Measurements from ENCODE around the gene BRD4.

BRD4 gene

GRCh38 chr19:15264061-15264932, 68.0 kb downstream of the BRD4 start:
- peak; percentile 85 for DNase-seq (ENCODE audit: low spot score)
- peak overlapping the region; percentile 58 to 89 for H3K27ac ChIP-seq
- TF ChIP-seq CTCF (IDR thresholded peaks at IDR 0.05): peak; percentile 84
- no peak overlapping the region for H3K4me3 ChIP-seq

GRCh38 chr19:15263361-15263985, 68.9 kb downstream of the BRD4 start:
- TF ChIP-seq CTCF (IDR thresholded peaks at IDR 0.05): no peak
- no peak for DNase-seq (ENCODE audit: low spot score)
- H3K27ac ChIP-seq: peak overlapping the region; percentile 58 to 89

GRCh38 chr19:15262011-15262410, 70.3 kb downstream of the BRD4 start:
- H3K27ac ChIP-seq: no peak overlapping the region
- no peak for DNase-seq (ENCODE audit: low spot score)
- H3K4me3 ChIP-seq: no peak overlapping the region
- TF ChIP-seq CTCF (IDR thresholded peaks at IDR 0.05): no peak

More at GRCh38 chr19:15263361-15263985, 68.9 kb downstream of the BRD4 start:
- no peak overlapping the region for H3K4me3 ChIP-seq

GRCh38 chr19:15260939-15261338, 71.4 kb downstream of the BRD4 start:
- no peak overlapping the region for H3K4me3 ChIP-seq
- no peak for TF ChIP-seq CTCF (IDR thresholded peaks at IDR 0.05)
- H3K27ac ChIP-seq: no peak overlapping the region
- no peak for DNase-seq (ENCODE audit: low spot score)

GRCh38 chr19:15259907-15260306, 72.4 kb downstream of the BRD4 start:
- DNase-seq (ENCODE audit: low spot score): no peak
- Histone ChIP-seq H3K4me3 (no peak overlapping the region), H3K27ac (peak overlapping the region in 1 of 2 donors; percentile 30)
- no peak for TF ChIP-seq CTCF (IDR thresholded peaks at IDR 0.05)

- peak overlapping the region in 1 of 2 donors; percentile 39 for H3K27ac ChIP-seq
- no peak for DNase-seq (ENCODE audit: low spot score)
- no peak for TF ChIP-seq CTCF (IDR thresholded peaks at IDR 0.05)
- no peak overlapping the region for H3K4me3 ChIP-seq
These were observed 74.6 kb downstream of the BRD4 start for GRCh38 chr19:15257782-15258181.

All from coronary artery (tissue), 2 donors.